HEK293 (cell line): ENCODE data around the gene SULT1C2.

ENCODE experiments used
- CTCF ChIA-PET: fragments of 350-600 bp; formaldehyde crosslinking; extraction: SDS; loops from one replicate; lab custom pipeline; 2021; ENCODE audit warnings: antibody characterized with exemption; lab: Yijun Ruan, JAX
- POLR2A ChIA-PET: fragments of 300-600 bp; formaldehyde crosslinking; extraction: SDS; loops from one replicate; lab custom pipeline; 2020; ENCODE audit warnings: antibody characterized with exemption, inconsistent platforms; lab: Yijun Ruan, JAX
- H3K27ac ChIP-seq: fragments of 200-500 bp; sonication (Bioruptor generic); 2 replicates; pipeline ENCODE4 v1.5.1; 2014; ENCODE audit warnings: low read depth, low read length, control low read depth, inconsistent platforms; ENCODE audit errors: extremely low read depth
- H3K36me3 ChIP-seq, 2 experiments: fragments of 200-500 bp in 1 of 2; sonication (Bioruptor generic) in 1 of 2; 1 replicate in 1 of 2; 2 replicates in 1 of 2; pipeline ENCODE4 v1.5.1; 2014 to 2017; ENCODE audit warnings: inconsistent platforms in 2 of 2, low read length in 2 of 2; ENCODE audit not compliant: control insufficient read depth in 2 of 2, insufficient read depth in 1 of 2
- H3K4me1 ChIP-seq: fragments of 200-500 bp; sonication (Bioruptor generic); 2 replicates; pipeline ENCODE4 v1.5.1; 2014; ENCODE audit warnings: mild to moderate bottlenecking, low read length, inconsistent platforms; ENCODE audit not compliant: control insufficient read depth, insufficient read depth
- H3K4me3 ChIP-seq: 2 replicates; pipeline ENCODE4 v1.5.1; 2011; ENCODE audit warnings: low read depth, mild to moderate bottlenecking, control low read depth, low read length, moderate library complexity
- H3K9me3 ChIP-seq: fragments of 200-500 bp; sonication (Bioruptor generic); 2 replicates; pipeline ENCODE4 v1.5.1; 2014; ENCODE audit warnings: low read depth, low read length, inconsistent platforms; ENCODE audit not compliant: control insufficient read depth, insufficient read depth
- GFI1B ChIP-seq: fragments of 450-650 bp; formaldehyde crosslinking; IDR thresholded peaks from 2 replicates; pipeline ENCODE4 v1.5.1; 2016; ENCODE audit warnings: missing biosample characterization, missing genetic modification characterization
- SCRT2 ChIP-seq: fragments of 450-650 bp; formaldehyde crosslinking; IDR thresholded peaks from 2 replicates; pipeline ENCODE4 v1.5.1; 2016; ENCODE audit warnings: missing biosample characterization, missing genetic modification characterization
- ZBTB49 ChIP-seq: fragments of 450-650 bp; formaldehyde crosslinking; IDR thresholded peaks from 2 replicates; pipeline ENCODE4 v1.5.1; 2016; ENCODE audit warnings: missing biosample characterization, missing genetic modification characterization, low read depth
- ZNF133 ChIP-seq: fragments of 450-650 bp; formaldehyde crosslinking; IDR thresholded peaks from 2 replicates; pipeline ENCODE4 v1.5.1; 2016; ENCODE audit warnings: missing biosample characterization, missing genetic modification characterization
- ZNF169 ChIP-seq: fragments of 450-650 bp; formaldehyde crosslinking; IDR thresholded peaks from 2 replicates; pipeline ENCODE4 v1.5.1; 2016; ENCODE audit warnings: missing biosample characterization, missing genetic modification characterization
- ZNF280C ChIP-seq: fragments of 450-650 bp; formaldehyde crosslinking; IDR thresholded peaks from 2 replicates; pipeline ENCODE4 v1.5.1; 2016; ENCODE audit warnings: missing biosample characterization, missing genetic modification characterization
- ZNF391 ChIP-seq: fragments of 450-650 bp; formaldehyde crosslinking; IDR thresholded peaks from 2 replicates; pipeline ENCODE4 v1.5.1; 2016; ENCODE audit warnings: low read depth, missing biosample characterization, missing genetic modification characterization, borderline replicate concordance
- ZNF423 ChIP-seq: fragments of 450-650 bp; formaldehyde crosslinking; IDR thresholded peaks from 2 replicates; pipeline ENCODE4 v1.5.1; 2016; ENCODE audit warnings: missing biosample characterization, missing genetic modification characterization
- ZNF473 ChIP-seq: fragments of 450-650 bp; formaldehyde crosslinking; IDR thresholded peaks from 2 replicates; pipeline ENCODE4 v1.5.1; 2017; ENCODE audit warnings: missing biosample characterization, missing genetic modification characterization
- ZNF558 ChIP-seq: fragments of 450-650 bp; formaldehyde crosslinking; IDR thresholded peaks from 2 replicates; pipeline ENCODE4 v1.5.1; 2016; ENCODE audit warnings: missing biosample characterization, missing genetic modification characterization
- ZNF571 ChIP-seq: fragments of 450-650 bp; formaldehyde crosslinking; IDR thresholded peaks from 2 replicates; pipeline ENCODE4 v1.5.0; 2017; ENCODE audit warnings: missing biosample characterization, missing genetic modification characterization
- ZNF585B ChIP-seq: fragments of 450-650 bp; formaldehyde crosslinking; IDR thresholded peaks from 2 replicates; pipeline ENCODE4 v1.5.1; 2016; ENCODE audit warnings: missing biosample characterization, missing genetic modification characterization
- ZNF658 ChIP-seq: fragments of 450-650 bp; formaldehyde crosslinking; IDR thresholded peaks from 2 replicates; pipeline ENCODE4; 2016; ENCODE audit warnings: missing biosample characterization, missing genetic modification characterization
- ZNF660 ChIP-seq: fragments of 450-650 bp; IDR thresholded peaks from 2 replicates; pipeline ENCODE4 v1.5.1; 2018; ENCODE audit warnings: missing biosample characterization, mild to moderate bottlenecking, missing genetic modification characterization
- ZNF701 ChIP-seq: fragments of 450-650 bp; formaldehyde crosslinking; IDR thresholded peaks from 2 replicates; pipeline ENCODE4 v1.5.1; 2016; ENCODE audit warnings: missing biosample characterization, missing genetic modification characterization
- ZNF747 ChIP-seq: fragments of 450-650 bp; formaldehyde crosslinking; IDR thresholded peaks from 2 replicates; pipeline ENCODE4 v1.5.1; 2016; ENCODE audit warnings: missing biosample characterization, missing genetic modification characterization
- ZNF768 ChIP-seq: fragments of 450-650 bp; formaldehyde crosslinking; IDR thresholded peaks from 2 replicates; pipeline ENCODE4 v1.5.1; 2018; ENCODE audit warnings: missing biosample characterization, mild to moderate bottlenecking, missing genetic modification characterization
- ZNF792 ChIP-seq: fragments of 450-650 bp; formaldehyde crosslinking; IDR thresholded peaks from 2 replicates; pipeline ENCODE4 v1.5.1; 2016; ENCODE audit warnings: missing biosample characterization, missing genetic modification characterization
- ZSCAN16 ChIP-seq: fragments of 450-650 bp; formaldehyde crosslinking; IDR thresholded peaks from 2 replicates; pipeline ENCODE4 v1.5.1; 2016; ENCODE audit warnings: missing biosample characterization, missing genetic modification characterization
- TF ChIP-seq, protein P1 (sequence below): fragments of 450-650 bp; formaldehyde crosslinking; IDR thresholded peaks from 2 replicates; pipeline ENCODE4 v1.5.1; 2016; ENCODE audit warnings: missing biosample characterization, missing genetic modification characterization
- TF ChIP-seq, protein P2 (sequence below): fragments of 450-650 bp; formaldehyde crosslinking; IDR thresholded peaks from 2 replicates; pipeline ENCODE4 v1.5.1; 2016; ENCODE audit warnings: missing biosample characterization, missing genetic modification characterization
- TF ChIP-seq, protein P3 (sequence below): fragments of 450-650 bp; formaldehyde crosslinking; IDR thresholded peaks from 2 replicates; pipeline ENCODE4 v1.5.1; 2016; ENCODE audit warnings: missing biosample characterization, missing genetic modification characterization

SULT1C2 gene

GRCh38 chr2:108293850-108294249 is 5.2 kb downstream of the SULT1C2 start:
- CTCF ChIA-PET, result no interaction called here

GRCh38 chr2:108297436-108298141 is 8.9 kb downstream of the SULT1C2 start:
- Histone ChIP-seq H3K36me3 (no peaks in the 10 kb centered on the region), H3K9me3 (no peaks in the 10 kb centered on the region), H3K4me3 (no peak overlapping the region), H3K4me1 (no peaks in the 10 kb centered on the region), H3K27ac (no peak overlapping the region)
- ChIA-PET POLR2A (no interaction called here), CTCF (no interaction called here)
- TF ChIP-seq ZNF585B (tag by site-specific recombination), result no peak
- TF ChIP-seq ZNF768 (tag by site-specific recombination), result no peak
- TF ChIP-seq ZNF133 (tag by site-specific recombination), result no peak
- TF ChIP-seq ZNF391 (tag by site-specific recombination), result no peak
- TF ChIP-seq ZNF280C (tag by site-specific recombination), result no peak
- TF ChIP-seq ZNF660 (tag by site-specific recombination), result no peak
- TF ChIP-seq ZBTB49, result no peak
- no peak for TF ChIP-seq ZSCAN16 (tag by site-specific recombination)
- no peak for TF ChIP-seq ZNF169 (tag by site-specific recombination)
- TF ChIP-seq, protein P1, sequence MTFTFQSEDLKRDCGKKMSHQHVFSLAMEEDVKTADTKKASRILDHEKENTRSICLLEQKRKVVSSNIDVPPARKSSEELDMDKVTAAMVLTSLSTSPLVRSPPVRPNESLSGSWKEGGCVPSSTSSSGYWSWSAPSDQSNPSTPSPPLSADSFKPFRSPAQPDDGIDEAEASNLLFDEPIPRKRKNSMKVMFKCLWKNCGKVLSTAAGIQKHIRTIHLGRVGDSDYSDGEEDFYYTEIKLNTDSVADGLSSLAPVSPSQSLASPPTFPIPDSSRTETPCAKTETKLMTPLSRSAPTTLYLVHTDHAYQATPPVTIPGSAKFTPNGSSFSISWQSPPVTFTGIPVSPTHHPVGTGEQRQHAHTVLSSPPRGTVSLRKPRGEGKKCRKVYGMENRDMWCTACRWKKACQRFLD (tag by site-specific recombination), result no peak
- no peak for TF ChIP-seq ZNF423 (tag by site-specific recombination)

More at GRCh38 chr2:108293850-108294249, 5.2 kb downstream of the SULT1C2 start:
- POLR2A ChIA-PET, result no interaction called here
- H3K36me3 ChIP-seq, result no peaks in the 10 kb centered on the region
- no peaks in the 10 kb centered on the region for H3K9me3 ChIP-seq
- H3K4me1 ChIP-seq, result peaks cover 2% of the 10 kb centered on the region; the same call in 1 of the 2 replicates
- H3K27ac ChIP-seq, result no peak overlapping the region
- TF ChIP-seq ZNF747 (tag by site-specific recombination) (no peak), ZNF658 (tag by site-specific recombination) (no peak)
- no peak overlapping the region for H3K4me3 ChIP-seq

DNA sequence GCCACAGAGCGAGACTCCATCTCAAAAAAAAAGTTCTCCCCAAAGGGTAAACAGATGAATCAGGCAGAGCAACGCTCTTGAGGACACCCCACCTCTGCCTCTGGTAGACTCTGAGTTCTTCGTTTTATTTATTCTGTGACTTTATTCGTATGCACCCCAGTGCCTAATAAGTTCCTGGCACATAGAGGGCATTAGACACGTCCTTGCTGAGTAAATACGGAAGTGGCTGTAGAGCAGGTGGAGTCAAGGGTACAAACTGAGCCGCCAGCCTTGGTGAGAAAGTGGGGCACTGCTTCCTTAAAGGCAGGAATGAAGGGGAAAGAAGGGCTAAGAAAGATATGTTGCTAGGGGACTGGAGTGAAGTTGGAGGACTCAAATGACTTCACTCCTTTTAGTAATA is 12.9 kb downstream of the SULT1C2 start:
- Histone ChIP-seq H3K36me3 (no peaks in the 10 kb centered on the region), H3K4me1 (no peaks in the 10 kb centered on the region), H3K9me3 (no peaks in the 10 kb centered on the region), H3K4me3 (no peak overlapping the region), H3K27ac (no peak overlapping the region)
- ChIA-PET CTCF (interaction anchor here (0.8 kb wide), 1 partner anchor 335 kb away, joined by 4 read pairs; no protein-coding TSS in a partner anchor), POLR2A (no interaction called here)
- TF ChIP-seq, protein P2, sequence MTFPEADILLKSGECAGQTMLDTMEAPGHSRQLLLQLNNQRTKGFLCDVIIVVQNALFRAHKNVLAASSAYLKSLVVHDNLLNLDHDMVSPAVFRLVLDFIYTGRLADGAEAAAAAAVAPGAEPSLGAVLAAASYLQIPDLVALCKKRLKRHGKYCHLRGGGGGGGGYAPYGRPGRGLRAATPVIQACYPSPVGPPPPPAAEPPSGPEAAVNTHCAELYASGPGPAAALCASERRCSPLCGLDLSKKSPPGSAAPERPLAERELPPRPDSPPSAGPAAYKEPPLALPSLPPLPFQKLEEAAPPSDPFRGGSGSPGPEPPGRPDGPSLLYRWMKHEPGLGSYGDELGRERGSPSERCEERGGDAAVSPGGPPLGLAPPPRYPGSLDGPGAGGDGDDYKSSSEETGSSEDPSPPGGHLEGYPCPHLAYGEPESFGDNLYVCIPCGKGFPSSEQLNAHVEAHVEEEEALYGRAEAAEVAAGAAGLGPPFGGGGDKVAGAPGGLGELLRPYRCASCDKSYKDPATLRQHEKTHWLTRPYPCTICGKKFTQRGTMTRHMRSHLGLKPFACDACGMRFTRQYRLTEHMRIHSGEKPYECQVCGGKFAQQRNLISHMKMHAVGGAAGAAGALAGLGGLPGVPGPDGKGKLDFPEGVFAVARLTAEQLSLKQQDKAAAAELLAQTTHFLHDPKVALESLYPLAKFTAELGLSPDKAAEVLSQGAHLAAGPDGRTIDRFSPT, result no peak
- no peak for TF ChIP-seq ZNF558 (tag by site-specific recombination)
- TF ChIP-seq, protein P3, sequence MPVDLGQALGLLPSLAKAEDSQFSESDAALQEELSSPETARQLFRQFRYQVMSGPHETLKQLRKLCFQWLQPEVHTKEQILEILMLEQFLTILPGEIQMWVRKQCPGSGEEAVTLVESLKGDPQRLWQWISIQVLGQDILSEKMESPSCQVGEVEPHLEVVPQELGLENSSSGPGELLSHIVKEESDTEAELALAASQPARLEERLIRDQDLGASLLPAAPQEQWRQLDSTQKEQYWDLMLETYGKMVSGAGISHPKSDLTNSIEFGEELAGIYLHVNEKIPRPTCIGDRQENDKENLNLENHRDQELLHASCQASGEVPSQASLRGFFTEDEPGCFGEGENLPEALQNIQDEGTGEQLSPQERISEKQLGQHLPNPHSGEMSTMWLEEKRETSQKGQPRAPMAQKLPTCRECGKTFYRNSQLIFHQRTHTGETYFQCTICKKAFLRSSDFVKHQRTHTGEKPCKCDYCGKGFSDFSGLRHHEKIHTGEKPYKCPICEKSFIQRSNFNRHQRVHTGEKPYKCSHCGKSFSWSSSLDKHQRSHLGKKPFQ (tag by site-specific recombination), result no peak
- TF ChIP-seq ZNF571, result no peak
- no peak for TF ChIP-seq ZNF585B (tag by site-specific recombination)
- no peak for TF ChIP-seq ZNF701 (tag by site-specific recombination)
- TF ChIP-seq GFI1B (tag by site-specific recombination), result no peak
- no peak for TF ChIP-seq ZNF792 (tag by site-specific recombination)
- TF ChIP-seq ZNF473 (tag by site-specific recombination), result no peak
- TF ChIP-seq SCRT2, result no peak
